Mesothelial cell of epicardium (in vitro differentiated cells): ENCODE data around the gene SLC5A8. TPM values are rescaled to one million over a fixed set of nuclear protein-coding genes. Genes with fewer than 3 reads are reported as not detected.

ENCODE experiments used
- DNase-seq, 2 experiments: peaks; one replicate each; pipeline ENCODE4 v3.0.0; 2021; ENCODE audit warnings: low spot score in 2 of 2; ENCODE audit not compliant: unreplicated experiment in 2 of 2
- H3K27ac Mint-ChIP-seq: 2 replicates; pipeline ENCODE4 v1.8.0; 2021; ENCODE audit warnings: mixed read lengths
- H3K27me3 Mint-ChIP-seq: 2 replicates; pipeline ENCODE4 v1.8.0; 2021; ENCODE audit warnings: low read depth, mixed read lengths
- H3K36me3 Mint-ChIP-seq: 2 replicates; pipeline ENCODE4 v1.8.0; 2021; ENCODE audit warnings: mixed read lengths
- H3K4me1 Mint-ChIP-seq: 2 replicates; pipeline ENCODE4 v1.8.0; 2021; ENCODE audit warnings: mixed read lengths
- H3K4me3 Mint-ChIP-seq: 2 replicates; pipeline ENCODE4 v1.8.0; 2021; ENCODE audit warnings: mild to moderate bottlenecking, moderate library complexity, mixed read lengths
- H3K9me3 Mint-ChIP-seq: 2 replicates; pipeline ENCODE4 v1.8.0; 2021; ENCODE audit warnings: mixed read lengths
- CTCF ChIP-seq: fragments of 200-600 bp; sonication (generic); IDR thresholded peaks from one replicate; pipeline ENCODE4 v1.5.0; 2021; ENCODE audit warnings: antibody characterized with exemption; ENCODE audit not compliant: unreplicated experiment
- total RNA-seq: library from RNA; stranded (reverse); gene quantifications from 3 replicates; pipeline ENCODE4 v1.2.1, GENCODE V29; 2021

The SLC5A8 gene
- total RNA-seq, 1 donor from 2014 or later: not detected

- H3K36me3 Mint-ChIP-seq: no peaks in the 10 kb centered on the region
- H3K27me3 Mint-ChIP-seq: peaks cover 2% of the 10 kb centered on the region
- TF ChIP-seq CTCF: no peak
- peaks cover 9% of the 10 kb centered on the region for H3K4me1 Mint-ChIP-seq
- H3K4me3 Mint-ChIP-seq: no peak overlapping the region
- H3K27ac Mint-ChIP-seq: no peak overlapping the region
- no peaks in the 10 kb centered on the region for H3K9me3 Mint-ChIP-seq
- no peak for DNase-seq
These were observed 9.9 kb downstream of the SLC5A8 start for GRCh38 chr12:101200145-101200544.

- no peaks in the 10 kb centered on the region for H3K4me1 Mint-ChIP-seq
- no peaks in the 10 kb centered on the region for H3K9me3 Mint-ChIP-seq
- H3K4me3 Mint-ChIP-seq: no peak overlapping the region
- no peak for DNase-seq
- no peaks in the 10 kb centered on the region for H3K36me3 Mint-ChIP-seq
- no peak for TF ChIP-seq CTCF
- no peak overlapping the region for H3K27ac Mint-ChIP-seq
- peaks cover 3% of the 10 kb centered on the region for H3K27me3 Mint-ChIP-seq
These were observed 23.7 kb downstream of the SLC5A8 start for GRCh38 chr12:101186291-101186690.

- no peaks in the 10 kb centered on the region for H3K36me3 Mint-ChIP-seq
- DNase-seq: no peak
- peaks cover 1% of the 10 kb centered on the region for H3K9me3 Mint-ChIP-seq
- H3K27ac Mint-ChIP-seq: no peak overlapping the region
- peaks cover 26% of the 10 kb centered on the region for H3K27me3 Mint-ChIP-seq
- no peak for TF ChIP-seq CTCF
- no peaks in the 10 kb centered on the region for H3K4me1 Mint-ChIP-seq
- H3K4me3 Mint-ChIP-seq: no peak overlapping the region
These were observed 28.3 kb downstream of the SLC5A8 start for GRCh38 chr12:101181776-101182175.

GRCh38 chr12:101174541-101174940 is 35.5 kb downstream of the SLC5A8 start:
- peaks cover 5% of the 10 kb centered on the region for H3K4me1 Mint-ChIP-seq
- H3K9me3 Mint-ChIP-seq: peaks cover 24% of the 10 kb centered on the region
- H3K27ac Mint-ChIP-seq: no peak overlapping the region
- peaks cover 26% of the 10 kb centered on the region for H3K27me3 Mint-ChIP-seq
- no peak overlapping the region for H3K4me3 Mint-ChIP-seq
- no peak for DNase-seq
- no peak for TF ChIP-seq CTCF
- peaks cover 4% of the 10 kb centered on the region for H3K36me3 Mint-ChIP-seq

- H3K9me3 Mint-ChIP-seq: peaks cover 24% of the 10 kb centered on the region
- peaks cover 18% of the 10 kb centered on the region for H3K27me3 Mint-ChIP-seq
- DNase-seq: no peak
- peaks cover 4% of the 10 kb centered on the region for H3K36me3 Mint-ChIP-seq
- H3K4me1 Mint-ChIP-seq: peaks cover 5% of the 10 kb centered on the region
- TF ChIP-seq CTCF: no peak
- no peak overlapping the region for H3K27ac Mint-ChIP-seq
- H3K4me3 Mint-ChIP-seq: no peak overlapping the region
These were observed 36.8 kb downstream of the SLC5A8 start for GRCh38 chr12:101173197-101173749.

- peaks cover 5% of the 10 kb centered on the region for H3K4me1 Mint-ChIP-seq
- no peak for DNase-seq
These were observed 37.7 kb downstream of the SLC5A8 start for GRCh38 chr12:101172316-101172715.

More at GRCh38 chr12:101172316-101172715, 37.7 kb downstream of the SLC5A8 start:
- Mint-ChIP-seq H3K27me3 (peaks cover 12% of the 10 kb centered on the region), H3K9me3 (peaks cover 24% of the 10 kb centered on the region), H3K4me3 (no peak overlapping the region), H3K36me3 (peaks cover 4% of the 10 kb centered on the region), H3K27ac (no peak overlapping the region)
- no peak for TF ChIP-seq CTCF
